ENCODE measurements around the gene SORBS2.

SORBS2 gene

DNA sequence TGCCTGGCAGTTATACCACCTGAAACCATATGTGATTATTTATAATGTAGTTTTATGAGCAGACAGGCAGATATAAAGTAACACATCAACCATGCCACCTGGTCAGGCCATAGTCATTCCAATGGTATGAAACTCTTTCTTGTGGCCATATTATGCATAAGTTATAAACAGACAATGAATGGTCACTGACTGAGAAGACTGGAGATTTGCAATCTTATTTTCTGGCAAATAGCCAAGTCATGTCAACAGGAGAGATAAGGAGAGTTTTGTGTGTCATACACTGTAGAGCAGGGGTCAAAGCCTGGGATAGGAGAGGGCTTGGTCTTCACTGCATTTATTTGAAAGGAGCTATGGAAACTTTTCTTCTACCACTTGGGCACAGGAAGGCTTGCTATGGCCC lies 29.5 kb downstream of the SORBS2 start:
- Histone ChIP-seq H3K79me2 (ENCODE audit: low read length) (no peaks in the 10 kb centered on the region), H3K4me2 (ENCODE audit: low read length) (no peak overlapping the region), H4K20me1 (ENCODE audit: insufficient read depth, low read length) (no peaks in the 10 kb centered on the region), H3K36me3 (replicated peaks; ENCODE audit: low read depth, low read length) (no peaks in the 10 kb centered on the region), H3K9ac (ENCODE audit: low read length) (no peak overlapping the region), H3K27ac (ENCODE audit: low read length) (no peak overlapping the region), H3K27me3 (ENCODE audit: low read depth, low read length) (no peaks in the 10 kb centered on the region), H3K9me3 (ENCODE audit: insufficient read depth, low read length) (no peaks in the 10 kb centered on the region), H3K4me3 (ENCODE audit: low read length) (no peak overlapping the region), H3K4me1 (ENCODE audit: low read length) (no peaks in the 10 kb centered on the region), H2AFZ (ENCODE audit: low read depth, low read length) (no peak overlapping the region)
- TF ChIP-seq EZH2phosphoT487 (IDR thresholded peaks at IDR 0.05; ENCODE audit: low read depth) = no peak
- TF ChIP-seq, protein P1, sequence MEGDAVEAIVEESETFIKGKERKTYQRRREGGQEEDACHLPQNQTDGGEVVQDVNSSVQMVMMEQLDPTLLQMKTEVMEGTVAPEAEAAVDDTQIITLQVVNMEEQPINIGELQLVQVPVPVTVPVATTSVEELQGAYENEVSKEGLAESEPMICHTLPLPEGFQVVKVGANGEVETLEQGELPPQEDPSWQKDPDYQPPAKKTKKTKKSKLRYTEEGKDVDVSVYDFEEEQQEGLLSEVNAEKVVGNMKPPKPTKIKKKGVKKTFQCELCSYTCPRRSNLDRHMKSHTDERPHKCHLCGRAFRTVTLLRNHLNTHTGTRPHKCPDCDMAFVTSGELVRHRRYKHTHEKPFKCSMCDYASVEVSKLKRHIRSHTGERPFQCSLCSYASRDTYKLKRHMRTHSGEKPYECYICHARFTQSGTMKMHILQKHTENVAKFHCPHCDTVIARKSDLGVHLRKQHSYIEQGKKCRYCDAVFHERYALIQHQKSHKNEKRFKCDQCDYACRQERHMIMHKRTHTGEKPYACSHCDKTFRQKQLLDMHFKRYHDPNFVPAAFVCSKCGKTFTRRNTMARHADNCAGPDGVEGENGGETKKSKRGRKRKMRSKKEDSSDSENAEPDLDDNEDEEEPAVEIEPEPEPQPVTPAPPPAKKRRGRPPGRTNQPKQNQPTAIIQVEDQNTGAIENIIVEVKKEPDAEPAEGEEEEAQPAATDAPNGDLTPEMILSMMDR (IDR thresholded peaks at IDR 0.05; ENCODE audit: low read depth, low read length) = no peak

DNA sequence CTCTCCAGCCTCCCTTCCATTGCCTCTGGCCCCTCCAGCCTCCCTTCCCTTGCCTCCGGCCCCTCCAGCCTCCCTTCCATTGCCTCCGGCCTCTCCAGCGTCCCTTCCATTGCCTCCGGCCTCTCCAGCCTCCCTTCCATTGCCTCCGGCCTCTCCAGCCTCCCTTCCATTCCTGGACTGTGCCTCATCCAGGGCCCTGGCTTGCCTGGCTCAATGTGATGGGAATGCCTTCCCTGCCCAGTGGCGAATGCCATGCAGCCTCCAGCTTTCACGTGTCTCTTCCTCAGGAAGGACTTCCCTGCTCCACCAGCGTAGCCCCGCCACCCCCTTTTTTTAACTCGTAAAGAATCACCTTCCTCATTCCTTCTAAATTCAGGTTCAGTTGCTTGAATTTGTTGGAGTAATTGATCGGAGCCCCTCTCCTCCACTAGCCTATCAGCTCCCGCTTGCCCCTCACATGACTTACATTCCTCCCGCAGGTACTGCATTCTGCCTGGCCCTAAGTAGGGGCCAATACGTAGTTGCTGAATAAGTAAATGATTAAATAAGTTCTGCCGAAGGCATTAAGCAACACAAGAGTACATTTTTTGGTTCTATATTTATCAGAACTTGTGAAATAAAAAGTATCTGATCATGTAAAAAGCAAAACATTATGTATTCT lies 30.3 kb downstream of the SORBS2 start:
- H3K27ac ChIP-seq (ENCODE audit: low read length) = no peak overlapping the region
- H3K4me3 ChIP-seq (ENCODE audit: low read length) = no peak overlapping the region
- no peak overlapping the region for H3K9ac ChIP-seq (ENCODE audit: low read length)
- no peak overlapping the region for H3K4me2 ChIP-seq (ENCODE audit: low read length)
- no peak overlapping the region for H2AFZ ChIP-seq (ENCODE audit: low read depth, low read length)
- TF ChIP-seq, protein P1 (IDR thresholded peaks at IDR 0.05; ENCODE audit: low read depth, low read length) = no peak
- TF ChIP-seq EZH2phosphoT487 (IDR thresholded peaks at IDR 0.05; ENCODE audit: low read depth) = no peak
- no peaks in the 10 kb centered on the region for H4K20me1 ChIP-seq (ENCODE audit: insufficient read depth, low read length)
- no peaks in the 10 kb centered on the region for H3K27me3 ChIP-seq (ENCODE audit: low read depth, low read length)
- H3K79me2 ChIP-seq (ENCODE audit: low read length) = no peaks in the 10 kb centered on the region
- no peaks in the 10 kb centered on the region for H3K9me3 ChIP-seq (ENCODE audit: insufficient read depth, low read length)
- no peaks in the 10 kb centered on the region for H3K4me1 ChIP-seq (ENCODE audit: low read length)
- H3K36me3 ChIP-seq (replicated peaks; ENCODE audit: low read depth, low read length) = no peaks in the 10 kb centered on the region

DNA sequence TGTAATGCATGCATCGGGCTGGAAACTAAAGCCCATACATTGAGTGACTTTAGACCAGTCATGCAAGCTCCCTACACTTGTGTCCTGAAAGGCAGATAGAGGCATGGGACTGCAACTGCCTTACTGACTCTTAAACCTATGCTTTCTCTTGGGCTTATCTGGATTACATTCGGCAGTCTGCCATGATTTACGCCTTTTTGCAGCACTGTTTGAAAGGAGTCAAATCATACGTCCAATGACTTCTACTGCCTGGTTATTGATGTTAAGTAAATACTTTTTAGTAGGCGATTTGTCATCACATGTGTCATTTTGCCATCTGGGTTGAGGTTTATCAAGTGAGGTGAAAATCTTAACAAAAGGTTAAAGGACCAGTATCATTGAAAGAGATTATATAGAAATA lies 31.5 kb downstream of the SORBS2 start:
- Histone ChIP-seq H3K9me3 (ENCODE audit: insufficient read depth, low read length) (no peaks in the 10 kb centered on the region), H3K27ac (ENCODE audit: low read length) (no peak overlapping the region), H3K4me3 (ENCODE audit: low read length) (no peak overlapping the region), H4K20me1 (ENCODE audit: insufficient read depth, low read length) (no peaks in the 10 kb centered on the region), H3K4me2 (ENCODE audit: low read length) (no peak overlapping the region), H2AFZ (ENCODE audit: low read depth, low read length) (no peak overlapping the region), H3K79me2 (ENCODE audit: low read length) (no peaks in the 10 kb centered on the region), H3K36me3 (replicated peaks; ENCODE audit: low read depth, low read length) (no peaks in the 10 kb centered on the region), H3K9ac (ENCODE audit: low read length) (no peak overlapping the region), H3K4me1 (ENCODE audit: low read length) (no peaks in the 10 kb centered on the region), H3K27me3 (ENCODE audit: low read depth, low read length) (no peaks in the 10 kb centered on the region)
- TF ChIP-seq EZH2phosphoT487 (IDR thresholded peaks at IDR 0.05; ENCODE audit: low read depth) = no peak
- TF ChIP-seq, protein P1 (IDR thresholded peaks at IDR 0.05; ENCODE audit: low read depth, low read length) = no peak

DNA sequence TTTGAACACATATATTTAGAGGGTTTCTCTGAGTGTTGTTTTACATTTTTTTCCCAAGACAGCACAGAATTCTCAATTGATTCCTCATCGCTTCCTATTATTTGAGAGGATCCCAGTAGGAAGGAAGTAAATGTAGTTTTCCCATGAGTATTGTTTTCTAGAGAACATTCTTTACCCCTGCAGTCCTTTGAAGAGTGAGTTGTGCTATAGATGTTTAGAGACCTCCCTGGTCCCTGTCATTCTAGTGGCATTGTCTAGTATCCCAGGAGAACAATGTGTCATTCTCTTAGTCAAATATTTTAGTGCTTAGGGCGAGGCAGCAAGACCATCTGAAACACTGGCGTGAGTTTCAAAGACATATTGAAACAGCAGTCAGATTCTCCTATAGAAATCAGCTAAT lies 32.5 kb downstream of the SORBS2 start:
- Histone ChIP-seq H3K9ac (ENCODE audit: low read length) (no peak overlapping the region), H3K4me2 (ENCODE audit: low read length) (no peak overlapping the region), H4K20me1 (ENCODE audit: insufficient read depth, low read length) (no peaks in the 10 kb centered on the region), H3K27ac (ENCODE audit: low read length) (no peak overlapping the region), H3K36me3 (replicated peaks; ENCODE audit: low read depth, low read length) (no peaks in the 10 kb centered on the region), H3K9me3 (ENCODE audit: insufficient read depth, low read length) (no peaks in the 10 kb centered on the region), H2AFZ (ENCODE audit: low read depth, low read length) (no peak overlapping the region), H3K4me3 (ENCODE audit: low read length) (no peak overlapping the region), H3K27me3 (ENCODE audit: low read depth, low read length) (no peaks in the 10 kb centered on the region), H3K79me2 (ENCODE audit: low read length) (no peaks in the 10 kb centered on the region), H3K4me1 (ENCODE audit: low read length) (no peaks in the 10 kb centered on the region)
- TF ChIP-seq, protein P1 (IDR thresholded peaks at IDR 0.05; ENCODE audit: low read depth, low read length) = no peak
- TF ChIP-seq EZH2phosphoT487 (IDR thresholded peaks at IDR 0.05; ENCODE audit: low read depth) = no peak
